ENCODE results near the gene SPEM3. TPM values are rescaled to one million over a fixed set of nuclear protein-coding genes. Genes with fewer than 3 reads are reported as not detected.

SPEM3 gene
- total and polyA plus RNA-seq, 4 donors: not detected

- ATAC-seq (ENCODE audit: insufficient read depth, low FRiP score) (no peak), DNase-seq (no peak)
- Histone ChIP-seq H3K27me3 (ENCODE audit: control insufficient read depth in 3 of 3, insufficient read depth in 3 of 3, low read length in 2 of 3) (no peaks in the 10 kb centered on the region), H3K36me3 (ENCODE audit: control insufficient read depth in 4 of 4, insufficient read depth in 4 of 4, low read length in 4 of 4) (no peaks in the 10 kb centered on the region), H3K4me3 (no peak overlapping the region), H3K27ac (ENCODE audit: low read depth in 1 of 2, low read length in 1 of 2) (no peak overlapping the region), H3K4me1 (ENCODE audit: control insufficient read depth in 5 of 5, insufficient read depth in 5 of 5, low read length in 5 of 5) (no peaks in the 10 kb centered on the region), H3K9ac (ENCODE audit: insufficient read depth in 1 of 2, low read length in 2 of 2) (no peak overlapping the region), H3K9me3 (ENCODE audit: control insufficient read depth in 4 of 4, insufficient read depth in 3 of 4, low read length in 3 of 4) (no peaks in the 10 kb centered on the region)
- 94% methylated on average over 29 of the region's 29 CpGs for WGBS, 2 donors
- TF ChIP-seq CTCF (IDR thresholded peaks at IDR 0.05; ENCODE audit: control extremely low read depth, extremely low read depth): no peak
Observed at GRCh38 chr17:7426896-7427489, 1.7 kb upstream of the SPEM3 start.

DNA sequence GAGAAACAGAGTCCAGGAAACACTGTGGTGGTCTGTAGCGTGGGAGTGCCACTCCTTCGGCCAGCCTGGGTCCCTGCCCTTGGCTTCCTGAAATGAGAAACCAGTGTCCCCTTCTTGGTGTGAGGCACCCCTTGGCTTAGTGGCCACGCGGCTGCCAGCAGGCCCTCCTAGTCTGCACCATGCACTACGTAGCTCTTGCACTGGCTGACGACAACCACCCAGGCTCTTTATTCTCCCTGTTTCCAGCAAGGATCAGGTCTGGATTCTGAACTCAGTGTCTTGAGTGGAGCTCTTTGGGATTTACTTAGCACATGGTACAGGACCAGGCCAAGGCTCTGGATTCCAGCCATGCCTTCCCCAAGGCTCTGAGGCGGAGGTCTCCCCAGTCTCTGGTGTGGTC lies 1.1 kb upstream of the SPEM3 start:
- Histone ChIP-seq H3K36me3 (ENCODE audit: control insufficient read depth in 4 of 4, insufficient read depth in 4 of 4, low read length in 4 of 4) (no peaks in the 10 kb centered on the region), H3K27me3 (ENCODE audit: control insufficient read depth in 3 of 3, insufficient read depth in 3 of 3, low read length in 2 of 3) (no peaks in the 10 kb centered on the region), H3K4me3 (no peak overlapping the region), H3K9ac (ENCODE audit: insufficient read depth in 1 of 2, low read length in 2 of 2) (no peak overlapping the region), H3K4me1 (ENCODE audit: control insufficient read depth in 5 of 5, insufficient read depth in 5 of 5, low read length in 5 of 5) (no peaks in the 10 kb centered on the region), H3K9me3 (ENCODE audit: control insufficient read depth in 4 of 4, insufficient read depth in 3 of 4, low read length in 3 of 4) (no peaks in the 10 kb centered on the region), H3K27ac (ENCODE audit: low read depth in 1 of 2, low read length in 1 of 2) (no peak overlapping the region)
- no peak for TF ChIP-seq CTCF (IDR thresholded peaks at IDR 0.05; ENCODE audit: control extremely low read depth, extremely low read depth)
- ATAC-seq (ENCODE audit: insufficient read depth, low FRiP score) (no peak), DNase-seq (no peak)
- 93% methylated on average over 7 of the region's 7 CpGs for WGBS, 2 donors

GRCh38 chr17:7429722-7430121 lies 1.1 kb downstream of the SPEM3 start:
- DNase-seq (no peak), ATAC-seq (ENCODE audit: insufficient read depth, low FRiP score) (no peak)
- H3K4me1 ChIP-seq (ENCODE audit: control insufficient read depth in 5 of 5, insufficient read depth in 5 of 5, low read length in 5 of 5): no peaks in the 10 kb centered on the region
- 91 to 96% methylated on average over 10 of the region's 10 CpGs for WGBS, 2 donors
- no peak overlapping the region for H3K27ac ChIP-seq (ENCODE audit: low read depth in 1 of 2, low read length in 1 of 2)
- no peak overlapping the region for H3K4me3 ChIP-seq
- no peak overlapping the region for H3K9ac ChIP-seq (ENCODE audit: insufficient read depth in 1 of 2, low read length in 2 of 2)
- TF ChIP-seq CTCF (IDR thresholded peaks at IDR 0.05; ENCODE audit: control extremely low read depth, extremely low read depth): no peak
- H3K9me3 ChIP-seq (ENCODE audit: control insufficient read depth in 4 of 4, insufficient read depth in 3 of 4, low read length in 3 of 4): no peaks in the 10 kb centered on the region
- H3K27me3 ChIP-seq (ENCODE audit: control insufficient read depth in 3 of 3, insufficient read depth in 3 of 3, low read length in 2 of 3): peaks cover 0 to 10% (median 0%) of the 10 kb centered on the region in 3 donors
- no peaks in the 10 kb centered on the region for H3K36me3 ChIP-seq (ENCODE audit: control insufficient read depth in 4 of 4, insufficient read depth in 4 of 4, low read length in 4 of 4)

DNA sequence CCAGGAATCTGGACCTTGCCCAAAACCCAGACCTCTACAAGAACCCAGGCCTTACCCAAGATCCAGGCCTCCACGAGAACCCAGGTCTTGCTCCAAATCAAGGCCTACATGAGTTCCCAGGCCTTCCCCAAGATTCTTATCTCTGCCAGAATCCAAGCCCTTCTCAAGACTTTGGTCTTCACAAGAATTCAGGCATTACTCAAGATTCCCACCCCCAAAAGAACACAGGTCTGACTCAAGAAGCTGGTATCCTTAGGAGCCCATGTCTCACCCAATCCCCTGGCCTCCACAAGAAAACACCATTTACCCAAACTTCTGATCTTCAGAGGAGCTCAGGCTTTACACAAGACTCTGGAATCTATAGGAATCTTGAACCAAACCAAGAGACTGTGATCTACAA lies 2.6 kb downstream of the SPEM3 start:
- TF ChIP-seq CTCF (IDR thresholded peaks at IDR 0.05; ENCODE audit: control extremely low read depth, extremely low read depth): no peak
- no peaks in the 10 kb centered on the region for H3K9me3 ChIP-seq (ENCODE audit: control insufficient read depth in 4 of 4, insufficient read depth in 3 of 4, low read length in 3 of 4)
- 91 to 95% methylated on average over 1 of the region's 1 CpG for WGBS, 2 donors
- ATAC-seq (ENCODE audit: insufficient read depth, low FRiP score) (no peak), DNase-seq (no peak)
- H3K27ac ChIP-seq (ENCODE audit: low read depth in 1 of 2, low read length in 1 of 2): no peak overlapping the region
- peaks cover 0 to 7% (median 0%) of the 10 kb centered on the region in 5 donors for H3K4me1 ChIP-seq (ENCODE audit: control insufficient read depth in 5 of 5, insufficient read depth in 5 of 5, low read length in 5 of 5)
- H3K9ac ChIP-seq (ENCODE audit: insufficient read depth in 1 of 2, low read length in 2 of 2): no peak overlapping the region
- H3K36me3 ChIP-seq (ENCODE audit: control insufficient read depth in 4 of 4, insufficient read depth in 4 of 4, low read length in 4 of 4): no peaks in the 10 kb centered on the region
- no peak overlapping the region for H3K4me3 ChIP-seq
- H3K27me3 ChIP-seq (ENCODE audit: control insufficient read depth in 3 of 3, insufficient read depth in 3 of 3, low read length in 2 of 3): peaks cover 0 to 25% (median 9%) of the 10 kb centered on the region in 3 donors

Measured in lung (tissue), 12 donors.